ENCODE results near the gene CCNJ. TPM values are rescaled to one million over a fixed set of nuclear protein-coding genes. Genes with fewer than 3 reads are reported as not detected.

CCNJ gene
- total and polyA plus RNA-seq, 2 of the 13 experiments (the other 11 are each of a cell fraction or from before 2014, with no cell fraction given), result 14.1 to 21.5 TPM

- ATAC-seq, result no peak
- no peak overlapping the region for H2AFZ ChIP-seq (ENCODE audit: low read length)
- no peaks in the 10 kb centered on the region for H3K36me3 ChIP-seq (replicated peaks in 1 of 2; ENCODE audit: control insufficient read depth in 1 of 2, insufficient read depth in 2 of 2, low read length in 2 of 2)
- ChIA-PET CTCF (ENCODE audit: low intra/inter-chr PET ratio, low total read pairs) (no interaction called here), POLR2A (interaction anchor here (1.3 kb wide), 1 partner anchor 11 kb away, joined by 5 read pairs; no protein-coding TSS in a partner anchor)
- no peak for FAIRE-seq
- intact Hi-C loops (cut with micrococcal nuclease; ENCODE audit: unreplicated experiment) (no loop called here), in situ Hi-C loops (cut with HindIII; ENCODE audit: extremely low pct_ligation_motif_present, low pct_unique_long_range_greater_than_20kb) (no loop called here)
- no peaks in the 10 kb centered on the region for H4K20me1 ChIP-seq (ENCODE audit: insufficient read depth, low read length)
- H3K9me3 ChIP-seq (ENCODE audit: low read length), result no peaks in the 10 kb centered on the region
- 97% methylated on average over 2 of the region's 2 CpGs for WGBS (ENCODE audit: low lambda C conversion rate)
- TF ChIP-seq BHLHE40 (IDR thresholded peaks at IDR 0.05; ENCODE audit: low read length) (no peak), NR0B2 (CRISPR knock-in tag; IDR thresholded peaks at IDR 0.05) (no peak), GMEB2 (CRISPR knock-in tag; IDR thresholded peaks at IDR 0.05; ENCODE audit: low read depth) (no peak), FOXO1 (CRISPR knock-in tag; IDR thresholded peaks at IDR 0.05) (no peak), RAD21 (CRISPR knock-in tag; IDR thresholded peaks at IDR 0.05) (no peak), ZNF235 (CRISPR knock-in tag; IDR thresholded peaks at IDR 0.05; ENCODE audit: borderline replicate concordance) (no peak), ZNF781 (CRISPR knock-in tag; IDR thresholded peaks at IDR 0.05; ENCODE audit: borderline replicate concordance, not compliant biosample characterization) (no peak), ETS1 (CRISPR knock-in tag; IDR thresholded peaks at IDR 0.05) (no peak), NFE2 (CRISPR knock-in tag; IDR thresholded peaks at IDR 0.05) (no peak), IRF9 (CRISPR knock-in tag; IDR thresholded peaks at IDR 0.05; ENCODE audit: borderline replicate concordance) (no peak), BATF2 (CRISPR knock-in tag; IDR thresholded peaks at IDR 0.05) (no peak), ZNF430 (CRISPR knock-in tag; IDR thresholded peaks at IDR 0.05) (no peak), SETDB1 (CRISPR knock-in tag; IDR thresholded peaks at IDR 0.05; ENCODE audit: borderline replicate concordance) (no peak), ISX (CRISPR knock-in tag; conservative IDR thresholded peaks at IDR 0.05) (no peak), SMAD9 (CRISPR knock-in tag; IDR thresholded peaks at IDR 0.05) (no peak), ZSCAN9 (CRISPR knock-in tag; IDR thresholded peaks at IDR 0.05; ENCODE audit: borderline replicate concordance) (no peak), ZNF260 (CRISPR knock-in tag; IDR thresholded peaks at IDR 0.05; ENCODE audit: borderline replicate concordance, low read depth) (no peak)
- no peaks in the 10 kb centered on the region for H3K79me2 ChIP-seq (ENCODE audit: insufficient read depth, low read length)
- H3K27me3 ChIP-seq (ENCODE audit: control insufficient read depth in 1 of 2, insufficient read depth in 2 of 2, low read length in 2 of 2), result no peaks in the 10 kb centered on the region
- no TSS peak for BruUV-seq (replicated peaks)
- no peak overlapping the region for H3K27ac ChIP-seq (ENCODE audit: extremely low read length, insufficient read depth, low read length)
- no peak overlapping the region for H3K4me2 ChIP-seq (ENCODE audit: low read depth, low read length)
- H3K9ac ChIP-seq (ENCODE audit: insufficient read depth, low read depth, low read length), result no peak overlapping the region
- no peak overlapping the region for H3K4me3 ChIP-seq (replicated peaks in 1 of 3; ENCODE audit: insufficient read depth in 1 of 3, low read depth in 2 of 3, low read length in 3 of 3)
- DNase-seq (ENCODE audit: low spot score), result no peak
- no peaks in the 10 kb centered on the region for H3K4me1 ChIP-seq (ENCODE audit: insufficient read depth, low read length)
These were observed 38.8 kb downstream of the CCNJ start for GRCh38 chr10:96082153-96082552.

Data from HepG2 (cell line).